ENCODE results near the gene DNAJC16. TPM values are rescaled to one million over a fixed set of nuclear protein-coding genes. Genes with fewer than 3 reads are reported as not detected.

Gene DNAJC16
- total and polyA plus RNA-seq, 9 of the 15 experiments (the other 6 are each of a cell fraction or from before 2014, with no cell fraction given), result 6.9 to 16.8 (median 12.8) TPM

DNA sequence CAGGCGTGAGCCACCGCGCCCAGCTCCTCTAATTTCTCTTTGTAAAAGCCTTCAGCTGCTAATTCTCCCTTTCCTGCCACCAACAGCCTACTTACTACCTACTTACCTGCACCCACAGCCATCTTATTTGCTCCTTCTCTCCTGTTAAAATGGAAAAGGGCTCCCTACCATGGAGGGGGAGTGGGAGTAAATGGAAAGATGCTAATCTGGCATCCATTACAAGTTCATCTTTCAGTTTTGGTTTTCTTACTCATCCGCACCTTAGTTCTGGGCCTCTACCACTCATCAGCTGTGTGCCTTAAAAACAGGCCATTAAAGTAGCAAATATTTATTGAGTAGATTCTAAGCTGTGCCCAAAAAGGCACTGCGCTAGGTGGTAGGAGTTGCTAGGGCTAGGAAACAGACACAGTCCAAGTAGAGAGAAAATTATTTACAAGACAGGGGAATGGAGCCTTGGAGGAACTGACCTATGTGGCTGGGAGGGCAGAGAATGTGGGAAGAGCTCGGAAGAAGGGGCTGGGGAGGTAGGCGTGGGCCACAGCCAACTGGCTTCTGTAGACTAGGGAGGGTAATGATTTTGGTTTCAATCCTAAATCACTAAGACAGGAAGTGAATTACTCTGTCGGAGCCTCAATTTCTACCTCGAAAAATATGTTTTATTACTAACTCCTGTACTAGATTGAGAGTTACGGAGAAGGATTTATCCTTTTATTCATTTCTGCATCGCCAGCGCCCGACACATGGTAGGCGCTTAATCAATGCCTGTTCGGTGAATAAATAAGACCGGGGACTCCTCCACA, 89.9 kb downstream of the DNAJC16 start (continued):
- TF ChIP-seq SMARCE1 (IDR thresholded peaks at IDR 0.05), result 0 out of 2 replicates have a peak, but pooled peaks have one; percentile 18
- TF ChIP-seq KDM1A (IDR thresholded peaks at IDR 0.05), result no peak
- TF ChIP-seq ZKSCAN8 (CRISPR knock-in tag; IDR thresholded peaks at IDR 0.05), result no peak
- no peak for TF ChIP-seq PYGO2 (tag; IDR thresholded peaks at IDR 0.05)
- TF ChIP-seq CEBPB (tag; IDR thresholded peaks at IDR 0.05), result no peak
- peak; percentile 31 for TF ChIP-seq POLR2B (IDR thresholded peaks at IDR 0.05; ENCODE audit: low read depth, partially characterized antibody)
- TF ChIP-seq, protein P1, sequence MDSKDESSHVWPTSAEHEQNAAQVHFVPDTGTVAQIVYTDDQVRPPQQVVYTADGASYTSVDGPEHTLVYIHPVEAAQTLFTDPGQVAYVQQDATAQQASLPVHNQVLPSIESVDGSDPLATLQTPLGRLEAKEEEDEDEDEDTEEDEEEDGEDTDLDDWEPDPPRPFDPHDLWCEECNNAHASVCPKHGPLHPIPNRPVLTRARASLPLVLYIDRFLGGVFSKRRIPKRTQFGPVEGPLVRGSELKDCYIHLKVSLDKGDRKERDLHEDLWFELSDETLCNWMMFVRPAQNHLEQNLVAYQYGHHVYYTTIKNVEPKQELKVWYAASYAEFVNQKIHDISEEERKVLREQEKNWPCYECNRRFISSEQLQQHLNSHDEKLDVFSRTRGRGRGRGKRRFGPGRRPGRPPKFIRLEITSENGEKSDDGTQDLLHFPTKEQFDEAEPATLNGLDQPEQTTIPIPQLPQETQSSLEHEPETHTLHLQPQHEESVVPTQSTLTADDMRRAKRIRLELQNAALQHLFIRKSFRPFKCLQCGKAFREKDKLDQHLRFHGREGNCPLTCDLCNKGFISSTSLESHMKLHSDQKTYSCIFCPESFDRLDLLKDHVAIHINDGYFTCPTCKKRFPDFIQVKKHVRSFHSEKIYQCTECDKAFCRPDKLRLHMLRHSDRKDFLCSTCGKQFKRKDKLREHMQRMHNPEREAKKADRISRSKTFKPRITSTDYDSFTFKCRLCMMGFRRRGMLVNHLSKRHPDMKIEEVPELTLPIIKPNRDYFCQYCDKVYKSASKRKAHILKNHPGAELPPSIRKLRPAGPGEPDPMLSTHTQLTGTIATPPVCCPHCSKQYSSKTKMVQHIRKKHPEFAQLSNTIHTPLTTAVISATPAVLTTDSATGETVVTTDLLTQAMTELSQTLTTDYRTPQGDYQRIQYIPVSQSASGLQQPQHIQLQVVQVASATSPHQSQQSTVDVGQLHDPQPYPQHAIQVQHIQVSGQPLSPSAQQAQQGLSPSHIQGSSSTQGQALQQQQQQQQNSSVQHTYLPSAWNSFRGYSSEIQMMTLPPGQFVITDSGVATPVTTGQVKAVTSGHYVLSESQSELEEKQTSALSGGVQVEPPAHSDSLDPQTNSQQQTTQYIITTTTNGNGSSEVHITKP (IDR thresholded peaks at IDR 0.05; ENCODE audit: partially characterized antibody), result peak; percentile 66
- TF ChIP-seq, protein P2, sequence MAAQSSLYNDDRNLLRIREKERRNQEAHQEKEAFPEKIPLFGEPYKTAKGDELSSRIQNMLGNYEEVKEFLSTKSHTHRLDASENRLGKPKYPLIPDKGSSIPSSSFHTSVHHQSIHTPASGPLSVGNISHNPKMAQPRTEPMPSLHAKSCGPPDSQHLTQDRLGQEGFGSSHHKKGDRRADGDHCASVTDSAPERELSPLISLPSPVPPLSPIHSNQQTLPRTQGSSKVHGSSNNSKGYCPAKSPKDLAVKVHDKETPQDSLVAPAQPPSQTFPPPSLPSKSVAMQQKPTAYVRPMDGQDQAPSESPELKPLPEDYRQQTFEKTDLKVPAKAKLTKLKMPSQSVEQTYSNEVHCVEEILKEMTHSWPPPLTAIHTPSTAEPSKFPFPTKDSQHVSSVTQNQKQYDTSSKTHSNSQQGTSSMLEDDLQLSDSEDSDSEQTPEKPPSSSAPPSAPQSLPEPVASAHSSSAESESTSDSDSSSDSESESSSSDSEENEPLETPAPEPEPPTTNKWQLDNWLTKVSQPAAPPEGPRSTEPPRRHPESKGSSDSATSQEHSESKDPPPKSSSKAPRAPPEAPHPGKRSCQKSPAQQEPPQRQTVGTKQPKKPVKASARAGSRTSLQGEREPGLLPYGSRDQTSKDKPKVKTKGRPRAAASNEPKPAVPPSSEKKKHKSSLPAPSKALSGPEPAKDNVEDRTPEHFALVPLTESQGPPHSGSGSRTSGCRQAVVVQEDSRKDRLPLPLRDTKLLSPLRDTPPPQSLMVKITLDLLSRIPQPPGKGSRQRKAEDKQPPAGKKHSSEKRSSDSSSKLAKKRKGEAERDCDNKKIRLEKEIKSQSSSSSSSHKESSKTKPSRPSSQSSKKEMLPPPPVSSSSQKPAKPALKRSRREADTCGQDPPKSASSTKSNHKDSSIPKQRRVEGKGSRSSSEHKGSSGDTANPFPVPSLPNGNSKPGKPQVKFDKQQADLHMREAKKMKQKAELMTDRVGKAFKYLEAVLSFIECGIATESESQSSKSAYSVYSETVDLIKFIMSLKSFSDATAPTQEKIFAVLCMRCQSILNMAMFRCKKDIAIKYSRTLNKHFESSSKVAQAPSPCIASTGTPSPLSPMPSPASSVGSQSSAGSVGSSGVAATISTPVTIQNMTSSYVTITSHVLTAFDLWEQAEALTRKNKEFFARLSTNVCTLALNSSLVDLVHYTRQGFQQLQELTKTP (IDR thresholded peaks at IDR 0.05; ENCODE audit: low read depth in 1 of 2, partially characterized antibody in 2 of 2), result peak in 1 of 2 experiments; percentile 63
- no peak for TF ChIP-seq NR2C2 (CRISPR knock-in tag; IDR thresholded peaks at IDR 0.05)
- no peak for TF ChIP-seq NR2C2 (tag; IDR thresholded peaks at IDR 0.05)
- no peak for TF ChIP-seq BACH1 (tag; IDR thresholded peaks at IDR 0.05)
- TF ChIP-seq ZNF224 (CRISPR knock-in tag; IDR thresholded peaks at IDR 0.05), result no peak
- no peak for TF ChIP-seq BCOR (IDR thresholded peaks at IDR 0.05)
- 0 out of 2 replicates have a peak, but pooled peaks have one; percentile 37 for TF ChIP-seq MBD2 (IDR thresholded peaks at IDR 0.05; ENCODE audit: borderline replicate concordance, low read depth)
- 0 out of 2 replicates have a peak, but pooled peaks have one; percentile 16 for TF ChIP-seq GTF2E2 (tag; IDR thresholded peaks at IDR 0.05)
- TF ChIP-seq TCFL5 (CRISPR knock-in tag; conservative IDR thresholded peaks at IDR 0.05), result no peak
- TF ChIP-seq, protein P3, sequence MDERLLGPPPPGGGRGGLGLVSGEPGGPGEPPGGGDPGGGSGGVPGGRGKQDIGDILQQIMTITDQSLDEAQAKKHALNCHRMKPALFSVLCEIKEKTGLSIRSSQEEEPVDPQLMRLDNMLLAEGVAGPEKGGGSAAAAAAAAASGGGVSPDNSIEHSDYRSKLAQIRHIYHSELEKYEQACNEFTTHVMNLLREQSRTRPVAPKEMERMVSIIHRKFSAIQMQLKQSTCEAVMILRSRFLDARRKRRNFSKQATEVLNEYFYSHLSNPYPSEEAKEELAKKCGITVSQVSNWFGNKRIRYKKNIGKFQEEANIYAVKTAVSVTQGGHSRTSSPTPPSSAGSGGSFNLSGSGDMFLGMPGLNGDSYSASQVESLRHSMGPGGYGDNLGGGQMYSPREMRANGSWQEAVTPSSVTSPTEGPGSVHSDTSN (CRISPR knock-in tag; IDR thresholded peaks at IDR 0.05; ENCODE audit: low read depth), result no peak
- TF ChIP-seq, protein P3 (tag; conservative IDR thresholded peaks at IDR 0.05; ENCODE audit: low read depth), result peak; percentile 68

Measured in K562 (cell line).